ENCODE results near the gene AMZ1.

- TF ChIP-seq, protein P1, sequence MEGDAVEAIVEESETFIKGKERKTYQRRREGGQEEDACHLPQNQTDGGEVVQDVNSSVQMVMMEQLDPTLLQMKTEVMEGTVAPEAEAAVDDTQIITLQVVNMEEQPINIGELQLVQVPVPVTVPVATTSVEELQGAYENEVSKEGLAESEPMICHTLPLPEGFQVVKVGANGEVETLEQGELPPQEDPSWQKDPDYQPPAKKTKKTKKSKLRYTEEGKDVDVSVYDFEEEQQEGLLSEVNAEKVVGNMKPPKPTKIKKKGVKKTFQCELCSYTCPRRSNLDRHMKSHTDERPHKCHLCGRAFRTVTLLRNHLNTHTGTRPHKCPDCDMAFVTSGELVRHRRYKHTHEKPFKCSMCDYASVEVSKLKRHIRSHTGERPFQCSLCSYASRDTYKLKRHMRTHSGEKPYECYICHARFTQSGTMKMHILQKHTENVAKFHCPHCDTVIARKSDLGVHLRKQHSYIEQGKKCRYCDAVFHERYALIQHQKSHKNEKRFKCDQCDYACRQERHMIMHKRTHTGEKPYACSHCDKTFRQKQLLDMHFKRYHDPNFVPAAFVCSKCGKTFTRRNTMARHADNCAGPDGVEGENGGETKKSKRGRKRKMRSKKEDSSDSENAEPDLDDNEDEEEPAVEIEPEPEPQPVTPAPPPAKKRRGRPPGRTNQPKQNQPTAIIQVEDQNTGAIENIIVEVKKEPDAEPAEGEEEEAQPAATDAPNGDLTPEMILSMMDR (IDR thresholded peaks at IDR 0.05; ENCODE audit: poor library complexity): no peak
- no peak for TF ChIP-seq EZH2 (IDR thresholded peaks at IDR 0.05; ENCODE audit: borderline replicate concordance)
These were observed 19.6 kb upstream of the AMZ1 start for GRCh38 chr7:2668401-2668800.

Data from hepatocyte (in vitro differentiated cells).